BLaER1 treated with 17β-estradiol and CSF1 and Interleukin-3, amounts not matched to agents 10 nM and 100 nM (cell line): ENCODE results near the gene NTHL1.
A peak's percentile ranks its signal among the peaks of the same experiment; 100 is the strongest.

ENCODE experiments used
- H3K27ac ChIP-seq, 11 experiments: shearing (Covaris generic); formaldehyde crosslinking; 2 replicates each; pipeline ENCODE4 v1.8.1; 2022
- H3K27me3 ChIP-seq, 11 experiments: shearing (Covaris generic); formaldehyde crosslinking; 2 replicates each; pipeline ENCODE4 v1.8.1; 2022
- H3K36me3 ChIP-seq, 11 experiments: shearing (Covaris generic); formaldehyde crosslinking; 2 replicates each; pipeline ENCODE4 v1.8.1; 2022
- H3K4me1 ChIP-seq, 10 experiments: shearing (Covaris generic); formaldehyde crosslinking; 2 replicates each; pipeline ENCODE4 v1.8.1; 2022
- H3K4me2 ChIP-seq, 11 experiments: shearing (Covaris generic); formaldehyde crosslinking; 2 replicates each; pipeline ENCODE4 v1.8.1; 2022
- H3K4me3 ChIP-seq, 10 experiments: shearing (Covaris generic); formaldehyde crosslinking; 2 replicates each; pipeline ENCODE4 v1.8.1; 2022
- H3K9ac ChIP-seq, 11 experiments: shearing (Covaris generic); formaldehyde crosslinking; 2 replicates each; pipeline ENCODE4 v1.8.1; 2022
- H3K9me3 ChIP-seq, 11 experiments: shearing (Covaris generic); formaldehyde crosslinking; replicated peaks in 1 of 11; 2 replicates each; pipeline ENCODE4 v1.8.1; 2022
- H4K20me1 ChIP-seq, 11 experiments: shearing (Covaris generic); formaldehyde crosslinking; 2 replicates each; pipeline ENCODE4 v1.8.1; 2022
- Cebpa-rat ChIP-seq, 11 experiments: shearing (Covaris generic); IDR thresholded peaks; 2 replicates each; pipeline ENCODE4 v1.8.1; 2022

Gene NTHL1

GRCh38 chr16:2081201-2082084 lies 33.8 kb upstream of the NTHL1 start:
- Histone ChIP-seq H3K4me3 (no peak overlapping the region), H3K4me1 (peaks cover 25 to 79% (median 63%) of the 10 kb centered on the region in 10 experiments), H3K27me3 (no peaks in the 10 kb centered on the region), H3K36me3 (peaks cover 49 to 88% (median 75%) of the 10 kb centered on the region in 11 experiments), H3K9me3 (no peaks in the 10 kb centered on the region), H3K9ac (peak overlapping the region in 5 of 11 experiments; percentile 9 to 78 (median 72); a peak in 8 of 22 replicates), H3K4me2 (peak overlapping the region in 10 of 11 experiments; percentile 75 to 99 (median 96); a peak in 19 of 22 replicates), H3K27ac (peak overlapping the region in 2 of 11 experiments; percentile 57 to 79; a peak in 4 of 22 replicates), H4K20me1 (peaks cover 11 to 97% (median 52%) of the 10 kb centered on the region in 11 experiments)
- no peak for TF ChIP-seq Cebpa-rat (IDR thresholded peaks at IDR 0.05)

GRCh38 chr16:2079991-2080390 lies 32.4 kb upstream of the NTHL1 start:
- Histone ChIP-seq H3K9ac (no peak overlapping the region), H3K36me3 (peaks cover 48 to 88% (median 77%) of the 10 kb centered on the region in 11 experiments), H3K4me2 (no peak overlapping the region), H3K4me1 (peaks cover 21 to 64% (median 49%) of the 10 kb centered on the region in 10 experiments), H4K20me1 (peaks cover 5 to 85% (median 40%) of the 10 kb centered on the region in 11 experiments; a peak in 20 of 22 replicates), H3K4me3 (no peak overlapping the region), H3K27me3 (no peaks in the 10 kb centered on the region), H3K27ac (no peak overlapping the region), H3K9me3 (no peaks in the 10 kb centered on the region)
- TF ChIP-seq Cebpa-rat (IDR thresholded peaks at IDR 0.05), result no peak

- H3K36me3 ChIP-seq, result peaks cover 47 to 88% (median 76%) of the 10 kb centered on the region in 11 experiments
- H4K20me1 ChIP-seq, result peaks cover 5 to 78% (median 33%) of the 10 kb centered on the region in 11 experiments; a peak in 20 of 22 replicates
- H3K27me3 ChIP-seq, result no peaks in the 10 kb centered on the region
- H3K9ac ChIP-seq, result 0 out of 22 replicates have a peak overlapping the region, but pooled peaks of 1 of the 11 experiments have one; percentile 7
- H3K27ac ChIP-seq, result no peak overlapping the region
- peaks cover 21 to 58% (median 42%) of the 10 kb centered on the region in 10 experiments for H3K4me1 ChIP-seq
- H3K9me3 ChIP-seq, result no peaks in the 10 kb centered on the region
- TF ChIP-seq Cebpa-rat (IDR thresholded peaks at IDR 0.05), result no peak
- H3K4me3 ChIP-seq, result no peak overlapping the region
- H3K4me2 ChIP-seq, result no peak overlapping the region
These were observed 31.7 kb upstream of the NTHL1 start for GRCh38 chr16:2079311-2079800.

- Histone ChIP-seq H3K4me2 (peak overlapping the region in 5 of 11 experiments; percentile 4 to 51 (median 45); a peak in 9 of 22 replicates), H3K4me1 (peaks cover 16 to 51% (median 36%) of the 10 kb centered on the region in 10 experiments), H3K9ac (peak overlapping the region in 5 of 11 experiments; percentile 7 to 55 (median 22); a peak in 5 of 22 replicates), H3K36me3 (peaks cover 47 to 88% (median 77%) of the 10 kb centered on the region in 11 experiments), H3K4me3 (no peak overlapping the region), H3K9me3 (no peaks in the 10 kb centered on the region), H3K27ac (0 out of 22 replicates have a peak overlapping the region, but pooled peaks of 1 of the 11 experiments have one; percentile 1), H3K27me3 (no peaks in the 10 kb centered on the region), H4K20me1 (peaks cover 4 to 77% (median 27%) of the 10 kb centered on the region in 11 experiments; a peak in 20 of 22 replicates)
- TF ChIP-seq Cebpa-rat (IDR thresholded peaks at IDR 0.05), result no peak
These were observed 31.1 kb upstream of the NTHL1 start for GRCh38 chr16:2078691-2079090.

- Histone ChIP-seq H3K4me3 (no peak overlapping the region), H3K4me1 (peaks cover 10 to 45% (median 30%) of the 10 kb centered on the region in 10 experiments), H3K36me3 (peaks cover 51 to 91% (median 83%) of the 10 kb centered on the region in 11 experiments), H3K9me3 (no peaks in the 10 kb centered on the region), H3K27ac (no peak overlapping the region), H3K27me3 (no peaks in the 10 kb centered on the region), H3K9ac (peak overlapping the region in 5 of 11 experiments; percentile 7 to 55 (median 22); a peak in 4 of 22 replicates), H3K4me2 (peak overlapping the region in 5 of 11 experiments; percentile 4 to 51 (median 45); a peak in 9 of 22 replicates), H4K20me1 (peaks cover 0 to 76% (median 21%) of the 10 kb centered on the region in 11 experiments; a peak in 17 of 22 replicates)
- TF ChIP-seq Cebpa-rat (IDR thresholded peaks at IDR 0.05), result no peak
These were observed 30.5 kb upstream of the NTHL1 start for GRCh38 chr16:2078096-2078495.

- H3K4me1 ChIP-seq, result peaks cover 6 to 41% (median 26%) of the 10 kb centered on the region in 10 experiments
- no peak overlapping the region for H3K9ac ChIP-seq
- no peaks in the 10 kb centered on the region for H3K27me3 ChIP-seq
- H3K9me3 ChIP-seq, result no peaks in the 10 kb centered on the region
- no peak for TF ChIP-seq Cebpa-rat (IDR thresholded peaks at IDR 0.05)
- H3K4me3 ChIP-seq, result no peak overlapping the region
- no peak overlapping the region for H3K27ac ChIP-seq
- no peak overlapping the region for H3K4me2 ChIP-seq
- peaks cover 0 to 76% (median 19%) of the 10 kb centered on the region in 11 experiments; a peak in 16 of 22 replicates for H4K20me1 ChIP-seq
- H3K36me3 ChIP-seq, result peaks cover 55 to 95% (median 87%) of the 10 kb centered on the region in 11 experiments
These were observed 30.1 kb upstream of the NTHL1 start for GRCh38 chr16:2077696-2078095.

- no peak for TF ChIP-seq Cebpa-rat (IDR thresholded peaks at IDR 0.05)
- peaks cover 60 to 97% (median 88%) of the 10 kb centered on the region in 11 experiments for H3K36me3 ChIP-seq
- H3K9ac ChIP-seq, result no peak overlapping the region
- no peaks in the 10 kb centered on the region for H3K27me3 ChIP-seq
- peaks cover 0 to 35% (median 19%) of the 10 kb centered on the region in 10 experiments; a peak in 18 of 20 replicates for H3K4me1 ChIP-seq
- H3K27ac ChIP-seq, result no peak overlapping the region
- no peak overlapping the region for H3K4me3 ChIP-seq
- H3K9me3 ChIP-seq, result no peaks in the 10 kb centered on the region
- H3K4me2 ChIP-seq, result no peak overlapping the region
- H4K20me1 ChIP-seq, result peaks cover 0 to 71% (median 12%) of the 10 kb centered on the region in 11 experiments; a peak in 13 of 22 replicates
These were observed 29.4 kb upstream of the NTHL1 start for GRCh38 chr16:2077016-2077415.

- Histone ChIP-seq H3K4me3 (no peak overlapping the region), H3K36me3 (peaks cover 60 to 97% (median 88%) of the 10 kb centered on the region in 11 experiments), H3K4me1 (peaks cover under 1 to 34% (median 17%) of the 10 kb centered on the region in 10 experiments; a peak in 18 of 20 replicates), H3K27ac (no peak overlapping the region), H3K9me3 (no peaks in the 10 kb centered on the region), H3K27me3 (no peaks in the 10 kb centered on the region), H4K20me1 (peaks cover 0 to 71% (median 4%) of the 10 kb centered on the region in 11 experiments; a peak in 12 of 22 replicates), H3K9ac (no peak overlapping the region), H3K4me2 (no peak overlapping the region)
- TF ChIP-seq Cebpa-rat (IDR thresholded peaks at IDR 0.05), result no peak
These were observed 28.6 kb upstream of the NTHL1 start for GRCh38 chr16:2076072-2076865.
